ENCODE results near the gene KNDC1. TPM values are rescaled to one million over a fixed set of nuclear protein-coding genes. Genes with fewer than 3 reads are reported as not detected.

KNDC1 gene
- total and polyA plus RNA-seq, 2 of the 13 experiments (the other 11 are each of a cell fraction or from before 2014, with no cell fraction given): 0.69 TPM; not detected in 1

- no TSS peak for BruUV-seq (replicated peaks)
- no peak overlapping the region for H2AFZ ChIP-seq (ENCODE audit: low read length)
- DNase-seq (ENCODE audit: low spot score) (no peak), ATAC-seq (no peak), FAIRE-seq (no peak)
- POLR2A ChIA-PET: no interaction called here
- H3K4me1 ChIP-seq (ENCODE audit: insufficient read depth, low read length): no peaks in the 10 kb centered on the region
- CTCF ChIA-PET (ENCODE audit: low intra/inter-chr PET ratio, low total read pairs): no interaction called here
- peaks cover 33 to 80% of the 10 kb centered on the region in 2 experiments; a peak in 4 of 5 replicates for H3K27me3 ChIP-seq (ENCODE audit: control insufficient read depth in 1 of 2, insufficient read depth in 2 of 2, low read length in 2 of 2)
- no peak overlapping the region for H3K4me3 ChIP-seq (replicated peaks in 1 of 3; ENCODE audit: insufficient read depth in 1 of 3, low read depth in 2 of 3, low read length in 3 of 3)
- TF ChIP-seq STAT5B (CRISPR knock-in tag; IDR thresholded peaks at IDR 0.05) (no peak), SRSF4 (IDR thresholded peaks at IDR 0.05; ENCODE audit: low read depth, low read length, poor library complexity, severe bottlenecking) (no peak), ARID4A (CRISPR knock-in tag; IDR thresholded peaks at IDR 0.05; ENCODE audit: borderline replicate concordance) (no peak), BRCA1 (CRISPR knock-in tag; IDR thresholded peaks at IDR 0.05) (no peak), ZMYM3 (CRISPR knock-in tag; IDR thresholded peaks at IDR 0.05) (no peak), TEAD2 (CRISPR knock-in tag; IDR thresholded peaks at IDR 0.05) (no peak), ZNF292 (CRISPR knock-in tag; IDR thresholded peaks at IDR 0.05; ENCODE audit: borderline replicate concordance, low read depth) (no peak), THAP7 (CRISPR knock-in tag; IDR thresholded peaks at IDR 0.05) (no peak), DMTF1 (CRISPR knock-in tag; IDR thresholded peaks at IDR 0.05) (no peak), ZNF841 (CRISPR knock-in tag; IDR thresholded peaks at IDR 0.05; ENCODE audit: borderline replicate concordance) (no peak), ZNF580 (CRISPR knock-in tag; IDR thresholded peaks at IDR 0.05; ENCODE audit: borderline replicate concordance, low read depth) (no peak), ZNF251 (CRISPR knock-in tag; IDR thresholded peaks at IDR 0.05) (no peak), NR2F2 (IDR thresholded peaks at IDR 0.05; ENCODE audit: borderline replicate concordance, low read depth) (no peak), MNT (IDR thresholded peaks at IDR 0.05) (no peak), HNRNPH1 (optimal IDR thresholded peaks at IDR 0.05; ENCODE audit: low read depth, low read length) (no peak), ZNF205 (CRISPR knock-in tag; IDR thresholded peaks at IDR 0.05) (no peak), ZMYM4 (CRISPR knock-in tag; IDR thresholded peaks at IDR 0.05) (no peak)
- no peaks in the 10 kb centered on the region for H3K36me3 ChIP-seq (replicated peaks in 1 of 2; ENCODE audit: control insufficient read depth in 1 of 2, insufficient read depth in 2 of 2, low read length in 2 of 2)
- H4K20me1 ChIP-seq (ENCODE audit: insufficient read depth, low read length): no peaks in the 10 kb centered on the region
- WGBS (ENCODE audit: low lambda C conversion rate): 82% methylated on average over 4 of the region's 26 CpGs
- H3K27ac ChIP-seq (ENCODE audit: extremely low read length, insufficient read depth, low read length): no peak overlapping the region
- in situ Hi-C loops (cut with HindIII; ENCODE audit: extremely low pct_ligation_motif_present, low pct_unique_long_range_greater_than_20kb) (no loop called here), intact Hi-C loops (cut with micrococcal nuclease; ENCODE audit: unreplicated experiment) (no loop called here)
- no peaks in the 10 kb centered on the region for H3K9me3 ChIP-seq (ENCODE audit: low read length)
- no peak overlapping the region for H3K9ac ChIP-seq (ENCODE audit: insufficient read depth, low read depth, low read length)
- H3K4me2 ChIP-seq (ENCODE audit: low read depth, low read length): no peak overlapping the region
- H3K79me2 ChIP-seq (ENCODE audit: insufficient read depth, low read length): no peaks in the 10 kb centered on the region
Observed at GRCh38 chr10:133198206-133198605, 38.2 kb downstream of the KNDC1 start.

All from HepG2 (cell line).